ENCODE measurements around the gene GCN1. TPM values are rescaled to one million over a fixed set of nuclear protein-coding genes. Genes with fewer than 3 reads are reported as not detected.
A peak's percentile ranks its signal among the peaks of the same experiment; 100 is the strongest.
"Not testable (repeated sequence)": the region's sequence is repeated elsewhere in the genome, so short reads cannot be mapped to it uniquely, and the experiment has no call there.

GCN1 gene
- total and polyA plus RNA-seq, 4 donors, result 19.3 to 93.6 (median 53.1) TPM

DNA sequence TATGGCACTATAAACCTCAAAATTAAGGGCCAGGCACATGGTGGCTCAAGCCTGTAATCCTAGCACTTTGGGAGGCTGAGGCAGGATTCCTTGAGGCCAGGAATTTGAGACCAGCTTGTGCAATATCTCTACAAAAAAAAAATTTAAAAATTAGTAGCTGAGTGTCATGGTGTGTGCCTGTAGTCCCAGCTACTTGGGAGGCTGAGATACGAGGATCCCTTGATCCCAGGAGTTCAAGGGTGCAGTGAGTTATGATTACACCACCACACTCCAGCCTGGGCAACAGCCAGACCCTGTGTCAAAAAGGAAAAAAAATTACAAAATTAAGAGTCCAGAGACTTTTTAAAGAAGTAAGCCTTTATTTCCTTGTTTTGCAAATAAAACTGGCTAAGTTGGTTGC, 1.8 kb upstream of the GCN1 start:
- 68 to 76% methylated on average over 1 of the region's 1 CpG for WGBS, 2 donors
- no peak for DNase-seq
- no peak overlapping the region for H3K9ac ChIP-seq (ENCODE audit: insufficient read depth in 1 of 2, low read length in 2 of 2)
- peaks cover 21 to 41% (median 34%) of the 10 kb centered on the region in 4 donors for H3K36me3 ChIP-seq (ENCODE audit: control insufficient read depth in 4 of 4, insufficient read depth in 4 of 4, low read length in 4 of 4)
- H3K27ac ChIP-seq (ENCODE audit: low read depth in 1 of 2, low read length in 1 of 2), result no peak overlapping the region
- peaks cover 8 to 28% (median 18%) of the 10 kb centered on the region in 5 donors for H3K4me1 ChIP-seq (ENCODE audit: control insufficient read depth in 5 of 5, insufficient read depth in 5 of 5, low read length in 5 of 5)
- H3K27me3 ChIP-seq (ENCODE audit: control insufficient read depth in 3 of 3, insufficient read depth in 3 of 3, low read length in 2 of 3), result no peaks in the 10 kb centered on the region
- no peak overlapping the region for H3K4me3 ChIP-seq
- ATAC-seq (ENCODE audit: insufficient read depth, low FRiP score), result no peak
- no peaks in the 10 kb centered on the region for H3K9me3 ChIP-seq (ENCODE audit: control insufficient read depth in 4 of 4, insufficient read depth in 3 of 4, low read length in 3 of 4)
- TF ChIP-seq, protein P1, sequence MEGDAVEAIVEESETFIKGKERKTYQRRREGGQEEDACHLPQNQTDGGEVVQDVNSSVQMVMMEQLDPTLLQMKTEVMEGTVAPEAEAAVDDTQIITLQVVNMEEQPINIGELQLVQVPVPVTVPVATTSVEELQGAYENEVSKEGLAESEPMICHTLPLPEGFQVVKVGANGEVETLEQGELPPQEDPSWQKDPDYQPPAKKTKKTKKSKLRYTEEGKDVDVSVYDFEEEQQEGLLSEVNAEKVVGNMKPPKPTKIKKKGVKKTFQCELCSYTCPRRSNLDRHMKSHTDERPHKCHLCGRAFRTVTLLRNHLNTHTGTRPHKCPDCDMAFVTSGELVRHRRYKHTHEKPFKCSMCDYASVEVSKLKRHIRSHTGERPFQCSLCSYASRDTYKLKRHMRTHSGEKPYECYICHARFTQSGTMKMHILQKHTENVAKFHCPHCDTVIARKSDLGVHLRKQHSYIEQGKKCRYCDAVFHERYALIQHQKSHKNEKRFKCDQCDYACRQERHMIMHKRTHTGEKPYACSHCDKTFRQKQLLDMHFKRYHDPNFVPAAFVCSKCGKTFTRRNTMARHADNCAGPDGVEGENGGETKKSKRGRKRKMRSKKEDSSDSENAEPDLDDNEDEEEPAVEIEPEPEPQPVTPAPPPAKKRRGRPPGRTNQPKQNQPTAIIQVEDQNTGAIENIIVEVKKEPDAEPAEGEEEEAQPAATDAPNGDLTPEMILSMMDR (IDR thresholded peaks at IDR 0.05; ENCODE audit: control extremely low read depth, extremely low read depth), result no peak

DNA sequence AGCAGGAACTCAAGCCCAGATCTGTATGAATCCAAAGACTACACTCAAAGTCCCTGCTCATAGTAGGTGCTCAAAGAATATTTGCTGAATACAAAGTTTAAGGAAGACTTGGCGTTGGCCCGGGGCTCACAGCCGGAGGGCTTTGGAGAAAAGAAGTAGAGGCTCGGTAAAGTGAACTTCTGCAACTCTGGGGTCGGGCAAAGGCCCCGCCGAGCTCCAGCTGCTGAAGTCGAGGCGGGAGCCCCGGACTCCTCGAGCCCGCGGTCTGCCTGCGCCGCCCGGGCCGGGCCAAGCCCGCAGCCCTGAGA, 335 bp downstream of the GCN1 start:
- no peaks in the 10 kb centered on the region for H3K9me3 ChIP-seq (ENCODE audit: control insufficient read depth in 4 of 4, insufficient read depth in 3 of 4, low read length in 3 of 4)
- peak overlapping the region; percentile 31 to 88 for H3K9ac ChIP-seq (ENCODE audit: insufficient read depth in 1 of 2, low read length in 2 of 2)
- DNase-seq, result no peak
- TF ChIP-seq, protein P1 (IDR thresholded peaks at IDR 0.05; ENCODE audit: control extremely low read depth, extremely low read depth), result no peak
- H3K27me3 ChIP-seq (ENCODE audit: control insufficient read depth in 3 of 3, insufficient read depth in 3 of 3, low read length in 2 of 3), result no peaks in the 10 kb centered on the region
- peak overlapping the region; percentile 91 to 95 for H3K27ac ChIP-seq (ENCODE audit: low read depth in 1 of 2, low read length in 1 of 2)
- peak overlapping the region; percentile 99 for H3K4me3 ChIP-seq
- 1% methylated on average over 18 of the region's 18 CpGs for WGBS, 2 donors
- peaks cover 27 to 45% (median 32%) of the 10 kb centered on the region in 4 donors for H3K36me3 ChIP-seq (ENCODE audit: control insufficient read depth in 4 of 4, insufficient read depth in 4 of 4, low read length in 4 of 4)
- no peak for ATAC-seq (ENCODE audit: insufficient read depth, low FRiP score)
- peaks cover 1 to 20% (median 10%) of the 10 kb centered on the region in 5 donors for H3K4me1 ChIP-seq (ENCODE audit: control insufficient read depth in 5 of 5, insufficient read depth in 5 of 5, low read length in 5 of 5)

GRCh38 chr12:120193286-120193685, 1.2 kb downstream of the GCN1 start:
- not testable (repeated sequence) for DNase-seq; ATAC-seq (ENCODE audit: insufficient read depth, low FRiP score); H3K27ac ChIP-seq (ENCODE audit: low read depth in 1 of 2, low read length in 1 of 2); H3K9me3 ChIP-seq (ENCODE audit: control insufficient read depth in 4 of 4, insufficient read depth in 3 of 4, low read length in 3 of 4); H3K27me3 ChIP-seq (ENCODE audit: control insufficient read depth in 3 of 3, insufficient read depth in 3 of 3, low read length in 2 of 3); H3K4me3 ChIP-seq
- Histone ChIP-seq H3K36me3 (ENCODE audit: control insufficient read depth in 4 of 4, insufficient read depth in 4 of 4, low read length in 4 of 4) (peaks cover 21 to 37% (median 27%) of the 10 kb centered on the region in 4 donors), H3K9ac (ENCODE audit: insufficient read depth in 1 of 2, low read length in 2 of 2) (peak overlapping the region in 1 of 2 donors; percentile 88), H3K4me1 (ENCODE audit: control insufficient read depth in 5 of 5, insufficient read depth in 5 of 5, low read length in 5 of 5) (peaks cover 0 to 16% (median 10%) of the 10 kb centered on the region in 5 donors)
- WGBS, 2 donors, result 82 to 83% methylated on average over 8 of the region's 8 CpGs

DNA sequence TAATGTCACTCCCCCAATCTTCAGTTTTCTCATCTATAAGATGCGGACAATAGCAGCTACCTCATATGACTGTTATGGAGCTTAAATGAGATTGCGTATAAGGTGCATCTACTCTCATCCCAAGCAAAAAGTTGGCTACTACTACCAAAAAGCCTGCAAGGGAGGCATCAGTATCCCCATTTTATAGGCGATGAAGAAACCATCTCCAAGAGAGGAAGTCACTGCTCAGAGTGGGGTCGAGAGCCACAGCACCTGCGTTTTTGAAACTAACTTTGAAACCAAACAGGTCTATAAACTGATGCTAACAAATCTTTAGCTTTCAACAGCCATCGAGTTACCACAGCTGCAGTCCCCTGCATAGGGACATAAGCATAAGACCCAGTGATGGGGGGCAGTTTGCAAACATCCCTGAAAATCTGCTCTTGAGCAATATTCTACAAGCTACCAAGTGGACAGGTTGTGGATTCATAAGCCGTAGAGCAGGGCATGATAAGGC, 3.5 kb downstream of the GCN1 start:
- H3K9ac ChIP-seq (ENCODE audit: insufficient read depth in 1 of 2, low read length in 2 of 2), result no peak overlapping the region
- ATAC-seq (ENCODE audit: insufficient read depth, low FRiP score) (no peak), DNase-seq (no peak)
- TF ChIP-seq, protein P1 (IDR thresholded peaks at IDR 0.05; ENCODE audit: control extremely low read depth, extremely low read depth), result no peak
- H3K9me3 ChIP-seq (ENCODE audit: control insufficient read depth in 4 of 4, insufficient read depth in 3 of 4, low read length in 3 of 4), result no peaks in the 10 kb centered on the region
- H3K4me1 ChIP-seq (ENCODE audit: control insufficient read depth in 5 of 5, insufficient read depth in 5 of 5, low read length in 5 of 5), result peaks cover 0 to 14% (median 10%) of the 10 kb centered on the region in 5 donors
- no peaks in the 10 kb centered on the region for H3K27me3 ChIP-seq (ENCODE audit: control insufficient read depth in 3 of 3, insufficient read depth in 3 of 3, low read length in 2 of 3)
- no peak overlapping the region for H3K4me3 ChIP-seq
- WGBS, 2 donors, result 81 to 89% methylated on average over 7 of the region's 7 CpGs
- no peak overlapping the region for H3K27ac ChIP-seq (ENCODE audit: low read depth in 1 of 2, low read length in 1 of 2)
- peaks cover 11 to 26% (median 20%) of the 10 kb centered on the region in 4 donors for H3K36me3 ChIP-seq (ENCODE audit: control insufficient read depth in 4 of 4, insufficient read depth in 4 of 4, low read length in 4 of 4)
